Measurements from ENCODE around the gene CORT.

The CORT gene

GRCh38 chr1:10480614-10481013 is 30.8 kb downstream of the CORT start:
- no peaks in the 10 kb centered on the region for H4K20me1 ChIP-seq (ENCODE audit: insufficient read depth, low read length)
- no peak overlapping the region for H2AFZ ChIP-seq (ENCODE audit: low read length)
- no peak for DNase-seq
- no peaks in the 10 kb centered on the region for H3K27me3 ChIP-seq (replicated peaks; ENCODE audit: insufficient read depth, low read length)
- H3K36me3 ChIP-seq (replicated peaks; ENCODE audit: insufficient read depth, low read length), result no peaks in the 10 kb centered on the region
- H3K9me2 ChIP-seq (replicated peaks; ENCODE audit: insufficient read depth, low read length), result no peaks in the 10 kb centered on the region
- H3K79me2 ChIP-seq (ENCODE audit: low read length), result peaks cover 76% of the 10 kb centered on the region
- peaks cover 6% of the 10 kb centered on the region; the same call in 1 of the 2 replicates for H3K4me1 ChIP-seq (ENCODE audit: low read length)
- no peaks in the 10 kb centered on the region for H3K9me3 ChIP-seq (replicated peaks; ENCODE audit: insufficient read depth, low read length)
- 0 out of 2 replicates have a peak, but pooled peaks cover 1% of the 10 kb centered on the region for H3F3A ChIP-seq (ENCODE audit: insufficient read depth, low read length)
- no peak overlapping the region for H3K9ac ChIP-seq (ENCODE audit: low read length)
- no peak overlapping the region for H3K27ac ChIP-seq (ENCODE audit: low read length)
- no peak overlapping the region for H3K4me3 ChIP-seq (ENCODE audit: low read length)
- H3K4me2 ChIP-seq (ENCODE audit: low read depth, low read length), result no peak overlapping the region
- TF ChIP-seq EZH2phosphoT487 (IDR thresholded peaks at IDR 0.05; ENCODE audit: low read length) (no peak), CTCF (IDR thresholded peaks at IDR 0.05; ENCODE audit: low read length) (no peak), EZH2 (optimal IDR thresholded peaks at IDR 0.05; ENCODE audit: low read depth, low read length) (no peak)

DNA sequence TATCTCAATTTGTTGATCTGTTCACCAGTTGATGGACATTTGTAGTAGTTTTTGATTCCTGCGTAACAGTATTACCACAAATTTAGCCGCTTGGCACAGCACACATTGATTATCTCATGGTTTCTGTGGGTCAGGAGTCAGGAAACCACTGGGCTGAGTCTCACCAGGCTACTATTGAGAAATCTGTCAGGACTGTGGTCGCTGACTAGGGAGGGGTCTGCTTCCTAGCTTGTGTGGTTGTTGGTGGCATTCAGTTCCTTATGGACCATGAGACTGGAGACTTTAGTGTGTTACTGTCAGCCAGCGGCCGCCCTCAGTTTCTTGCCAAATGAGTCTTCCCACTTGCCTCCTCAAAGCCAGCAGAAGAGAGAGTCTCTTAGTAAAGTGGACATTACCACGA is 34.7 kb downstream of the CORT start:
- Histone ChIP-seq H3K79me2 (ENCODE audit: low read length) (peaks cover 47% of the 10 kb centered on the region), H3K9me3 (replicated peaks; ENCODE audit: insufficient read depth, low read length) (no peaks in the 10 kb centered on the region), H3K36me3 (replicated peaks; ENCODE audit: insufficient read depth, low read length) (no peaks in the 10 kb centered on the region), H3K9me2 (replicated peaks; ENCODE audit: insufficient read depth, low read length) (no peaks in the 10 kb centered on the region), H3F3A (ENCODE audit: insufficient read depth, low read length) (no peaks in the 10 kb centered on the region), H3K4me1 (ENCODE audit: low read length) (no peaks in the 10 kb centered on the region), H2AFZ (ENCODE audit: low read length) (no peak overlapping the region), H3K4me3 (ENCODE audit: low read length) (no peak overlapping the region), H3K27me3 (replicated peaks; ENCODE audit: insufficient read depth, low read length) (no peaks in the 10 kb centered on the region), H3K27ac (ENCODE audit: low read length) (no peak overlapping the region), H4K20me1 (ENCODE audit: insufficient read depth, low read length) (no peaks in the 10 kb centered on the region), H3K4me2 (ENCODE audit: low read depth, low read length) (no peak overlapping the region), H3K9ac (ENCODE audit: low read length) (no peak overlapping the region)
- no peak for TF ChIP-seq EZH2phosphoT487 (IDR thresholded peaks at IDR 0.05; ENCODE audit: low read length)
- TF ChIP-seq EZH2 (optimal IDR thresholded peaks at IDR 0.05; ENCODE audit: low read depth, low read length), result no peak
- no peak for TF ChIP-seq CTCF (IDR thresholded peaks at IDR 0.05; ENCODE audit: low read length)
- DNase-seq, result no peak

DNA sequence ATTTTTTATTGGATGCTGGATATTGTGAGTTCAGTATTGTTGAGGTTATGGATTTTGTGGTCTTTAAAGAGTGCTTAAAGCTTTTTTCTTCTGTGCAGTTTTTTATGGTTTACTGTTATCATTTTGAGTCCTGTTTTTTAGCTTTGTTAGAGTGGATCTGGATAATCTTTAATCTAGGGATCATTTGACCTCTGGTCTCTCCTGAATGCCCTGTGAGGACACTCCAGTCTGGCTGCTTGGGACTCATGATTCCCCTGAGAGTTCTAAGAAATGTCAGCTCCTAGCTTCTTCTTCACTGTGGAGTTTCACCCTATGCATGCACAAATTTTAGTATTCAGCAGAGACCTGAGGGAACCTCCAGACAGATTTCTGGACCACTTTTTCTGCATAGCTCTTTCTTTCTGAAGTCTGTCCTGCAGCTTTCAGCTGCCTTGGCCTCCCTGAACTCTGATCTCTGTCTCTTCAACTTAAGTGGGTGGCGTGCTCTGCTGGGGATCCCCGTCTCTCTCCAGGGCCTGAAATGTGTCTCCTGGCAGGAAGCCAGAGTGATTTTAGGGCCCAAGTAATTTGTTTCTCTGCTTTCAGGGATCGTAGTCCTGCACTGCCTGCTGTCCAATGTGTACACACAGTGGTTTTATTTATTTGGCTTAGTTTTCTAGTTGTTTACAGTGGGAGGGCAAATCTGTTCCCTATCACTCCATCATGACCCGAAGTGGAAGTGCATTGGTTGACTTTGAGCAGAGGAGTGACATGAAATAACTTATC is 39.6 kb downstream of the CORT start:
- no peak overlapping the region for H3K27ac ChIP-seq (ENCODE audit: low read length)
- no peaks in the 10 kb centered on the region for H3K27me3 ChIP-seq (replicated peaks; ENCODE audit: insufficient read depth, low read length)
- no peak overlapping the region for H3K9ac ChIP-seq (ENCODE audit: low read length)
- no peak overlapping the region for H3K4me3 ChIP-seq (ENCODE audit: low read length)
- H3K36me3 ChIP-seq (replicated peaks; ENCODE audit: insufficient read depth, low read length), result no peaks in the 10 kb centered on the region
- DNase-seq, result no peak
- H3K4me1 ChIP-seq (ENCODE audit: low read length), result no peaks in the 10 kb centered on the region
- H3K4me2 ChIP-seq (ENCODE audit: low read depth, low read length), result no peak overlapping the region
- no peaks in the 10 kb centered on the region for H3K9me2 ChIP-seq (replicated peaks; ENCODE audit: insufficient read depth, low read length)
- TF ChIP-seq EZH2 (optimal IDR thresholded peaks at IDR 0.05; ENCODE audit: low read depth, low read length), result no peak
- no peak for TF ChIP-seq CTCF (IDR thresholded peaks at IDR 0.05; ENCODE audit: low read length)
- TF ChIP-seq EZH2phosphoT487 (IDR thresholded peaks at IDR 0.05; ENCODE audit: low read length), result no peak
- no peaks in the 10 kb centered on the region for H3F3A ChIP-seq (ENCODE audit: insufficient read depth, low read length)
- no peak overlapping the region for H2AFZ ChIP-seq (ENCODE audit: low read length)
- H3K9me3 ChIP-seq (replicated peaks; ENCODE audit: insufficient read depth, low read length), result no peaks in the 10 kb centered on the region
- H4K20me1 ChIP-seq (ENCODE audit: insufficient read depth, low read length), result no peaks in the 10 kb centered on the region
- H3K79me2 ChIP-seq (ENCODE audit: low read length), result peaks cover 54% of the 10 kb centered on the region
